Fibroblast of skin of scalp (primary cell): ENCODE results near the gene PPFIA4.
"Not testable (repeated sequence)": the region's sequence is repeated elsewhere in the genome, so short reads cannot be mapped to it uniquely, and the experiment has no call there.

Source experiments
- DNase-seq: peaks from one replicate; pipeline ENCODE4 v3.0.0-alpha.2; 2013

PPFIA4 gene

DNA sequence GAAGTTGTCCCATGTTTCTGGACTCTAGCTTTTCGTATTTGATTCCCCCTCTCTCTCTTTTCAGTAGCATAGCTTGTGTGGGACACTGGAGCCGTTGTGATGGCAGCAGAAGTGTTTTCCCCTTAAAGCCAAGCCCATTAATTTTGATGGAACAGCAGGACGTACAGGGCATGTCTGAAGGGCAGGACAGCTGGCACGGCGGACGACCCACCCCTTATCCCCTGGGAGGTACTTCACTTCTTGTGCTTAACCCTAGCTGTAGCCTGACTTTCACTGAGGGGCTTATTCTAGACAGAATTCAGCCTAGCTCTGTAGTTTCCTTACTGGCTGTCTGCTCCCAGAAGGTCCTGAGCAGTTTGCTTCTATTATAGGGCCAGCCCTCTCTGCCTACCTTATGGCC lies 8.6 kb upstream of the PPFIA4 start:
- no peak for DNase-seq

DNA sequence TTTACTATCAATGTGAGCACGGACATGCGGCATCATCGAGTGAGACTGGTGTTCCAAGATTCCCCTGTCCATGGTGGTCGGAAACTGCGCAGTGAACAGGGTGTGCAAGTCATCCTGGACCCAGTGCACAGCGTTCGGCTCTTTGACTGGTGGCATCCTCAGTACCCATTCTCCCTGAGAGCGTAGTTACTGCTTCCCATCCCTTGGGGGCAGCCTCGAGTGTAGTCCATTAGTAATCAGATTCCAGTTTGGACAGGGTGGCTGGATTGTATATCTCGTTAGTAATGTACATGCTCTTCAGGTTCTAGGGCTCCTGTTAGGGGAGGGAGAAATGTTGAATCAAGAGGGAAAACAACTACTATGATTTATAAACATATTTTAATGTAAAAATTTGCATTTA lies 3.4 kb upstream of the PPFIA4 start:
- not testable (repeated sequence) for DNase-seq

DNA sequence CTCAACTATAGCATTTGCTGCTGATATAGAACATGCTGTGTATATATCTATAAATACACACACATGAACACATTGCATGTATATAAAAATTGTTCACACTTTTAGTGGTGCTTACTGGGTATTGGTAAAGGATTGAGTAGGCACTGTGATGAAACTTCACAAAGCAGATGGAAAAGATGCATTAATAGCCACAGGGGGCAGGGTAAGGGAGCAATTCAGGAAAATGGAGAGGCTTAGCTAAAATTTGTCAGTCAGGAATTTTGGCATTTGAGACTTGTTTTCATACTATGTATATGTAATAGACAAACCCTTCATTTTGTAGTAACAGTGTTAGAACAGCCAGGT lies 633 bp upstream of the PPFIA4 start:
- DNase-seq = no peak

DNA sequence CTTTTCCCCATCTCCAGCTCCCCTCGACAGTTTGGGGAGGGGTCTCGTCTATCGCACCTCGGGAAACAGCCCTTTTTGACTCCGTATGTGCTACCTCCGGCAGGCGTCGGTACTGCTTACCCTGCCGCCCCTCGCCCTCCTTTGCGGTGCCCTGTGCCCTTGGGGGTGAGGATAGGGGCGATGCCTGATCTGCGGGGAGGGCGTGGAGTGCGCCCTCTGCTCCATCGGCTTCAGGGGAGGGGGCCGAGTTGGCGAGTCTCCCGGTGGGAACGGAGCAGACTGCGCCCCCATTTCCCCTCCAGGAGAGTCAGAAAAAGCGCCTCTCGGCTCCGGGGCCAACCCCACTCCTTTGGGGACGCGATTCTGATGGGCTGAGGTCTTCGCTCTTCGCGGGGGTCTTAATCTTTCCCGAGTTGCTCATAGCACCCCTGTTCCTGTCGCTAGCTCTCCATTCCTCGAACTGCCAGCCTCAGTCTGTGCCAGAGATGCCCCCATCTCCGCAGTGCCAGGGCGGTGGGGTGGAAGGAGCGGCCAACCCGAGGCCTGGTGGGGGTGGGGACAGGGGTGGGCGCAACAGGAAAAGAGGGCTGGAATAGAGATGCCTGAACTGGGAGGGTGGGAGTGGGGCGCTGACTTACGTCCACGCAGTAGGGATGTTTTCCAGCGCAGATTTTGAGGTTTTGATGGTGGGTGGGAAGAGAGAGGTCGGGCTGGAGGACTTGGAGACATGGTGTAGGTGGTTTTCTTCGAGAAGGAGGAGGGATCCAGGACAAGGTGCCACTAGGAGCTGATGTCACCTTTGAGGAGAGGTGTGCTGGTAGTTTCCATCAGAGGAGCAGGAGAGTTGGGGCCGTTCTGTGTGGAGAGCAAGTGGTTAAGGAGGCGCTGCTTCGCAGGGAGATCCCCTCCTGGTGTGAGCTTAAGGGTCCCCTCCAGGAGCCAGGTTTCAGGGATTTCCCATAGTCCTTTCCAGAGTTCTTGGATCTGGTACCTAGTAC lies 674 bp downstream of the PPFIA4 start:
- no peak for DNase-seq

DNA sequence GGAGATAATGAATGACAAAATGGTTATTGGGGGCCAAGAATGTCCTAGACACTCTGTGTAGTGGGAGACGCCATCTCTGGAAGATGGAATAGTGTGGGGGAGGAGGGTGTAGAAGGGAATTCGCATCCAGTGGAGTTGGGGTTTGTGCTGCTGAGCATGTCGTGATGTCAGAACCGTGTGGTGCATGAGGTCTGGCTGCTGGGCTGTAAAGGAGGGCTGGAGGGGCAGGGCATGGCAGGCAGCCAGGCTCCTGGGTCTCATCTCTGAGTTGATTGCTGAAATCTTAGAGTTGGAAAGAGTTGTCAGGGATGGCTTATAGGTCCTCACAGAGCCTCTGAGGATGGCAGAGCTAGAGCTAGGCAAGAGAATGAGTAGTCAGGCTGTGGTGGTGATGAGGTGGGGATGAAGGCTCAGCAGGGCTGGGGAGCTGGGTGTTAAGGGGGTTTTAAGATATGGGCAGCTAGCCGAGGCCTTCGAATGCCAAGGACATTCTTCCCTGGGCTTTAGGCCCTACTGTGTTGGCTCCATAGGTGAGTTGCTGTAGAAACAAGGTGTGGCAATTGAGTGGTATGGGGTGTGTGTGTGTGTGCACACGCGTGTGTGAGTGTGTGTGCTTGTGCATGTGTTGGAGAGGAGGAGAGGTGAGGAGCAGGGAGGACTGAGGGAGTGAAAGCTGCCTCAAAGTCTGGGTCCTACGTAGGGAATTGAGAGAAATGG lies 1.9 kb downstream of the PPFIA4 start:
- no peak for DNase-seq

DNA sequence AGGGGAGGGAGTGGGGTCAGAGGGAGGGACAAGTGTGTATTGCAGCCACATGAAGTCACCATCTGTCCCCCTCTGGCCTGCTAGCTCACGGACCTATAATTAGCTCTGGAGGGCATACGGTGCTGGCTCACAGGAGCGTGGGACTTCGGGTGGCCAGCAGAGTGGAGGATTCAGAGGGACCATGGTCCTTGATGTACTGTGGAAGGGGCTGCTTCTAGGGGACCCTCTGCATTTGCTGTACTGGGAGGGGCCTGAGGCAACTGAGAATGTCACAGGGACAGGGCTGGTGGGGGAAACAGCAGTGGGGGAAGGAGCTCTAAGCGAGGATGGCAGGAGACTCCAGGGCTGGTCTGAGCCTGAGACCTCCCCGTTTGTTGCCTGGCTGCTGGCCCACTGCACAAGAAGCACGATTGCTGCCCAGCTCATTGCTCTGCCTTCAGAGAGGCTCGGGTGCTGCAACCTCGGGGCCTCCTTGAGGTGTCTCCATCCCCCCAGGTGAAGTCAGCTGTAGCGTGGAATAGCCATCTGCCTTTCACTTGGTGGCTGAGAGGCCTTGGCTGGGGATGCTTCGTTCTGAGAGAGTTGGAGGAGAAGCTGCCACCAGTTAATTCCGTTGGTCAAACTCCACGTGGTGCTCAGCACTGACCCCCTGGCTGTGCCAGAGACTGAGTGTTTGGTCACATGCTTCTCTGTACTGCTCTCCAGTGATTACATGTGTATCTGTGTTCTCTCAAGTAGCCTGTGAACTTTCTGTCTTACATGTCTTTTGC lies 2.7 kb downstream of the PPFIA4 start:
- no peak for DNase-seq

GRCh38 chr1:203031467-203031866 lies 5.2 kb downstream of the PPFIA4 start:
- no peak for DNase-seq

DNA sequence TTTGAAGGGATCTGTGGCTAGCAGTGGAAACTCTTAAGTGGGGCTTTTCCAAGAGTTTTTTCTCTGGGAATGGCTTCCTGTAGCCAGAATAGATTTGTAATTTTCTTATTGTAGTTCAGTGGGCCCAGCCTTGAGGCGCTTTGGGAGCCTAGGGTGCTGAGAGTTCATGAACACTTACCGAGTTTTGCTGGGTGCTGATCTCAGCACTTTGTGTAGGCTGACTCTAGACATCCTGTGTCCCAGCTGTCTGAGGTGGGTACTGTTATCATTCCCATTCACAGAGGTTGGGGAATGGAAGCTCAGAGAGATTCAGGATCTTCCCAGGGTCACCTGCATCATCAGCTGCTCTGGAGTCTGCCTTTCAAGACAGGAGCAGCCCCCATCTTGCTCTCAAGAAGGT lies 7.0 kb downstream of the PPFIA4 start:
- DNase-seq = no peak

- no peak for DNase-seq
These were observed 7.6 kb downstream of the PPFIA4 start for GRCh38 chr1:203033917-203034316.

GRCh38 chr1:203034422-203035110 lies 8.3 kb downstream of the PPFIA4 start:
- DNase-seq = no peak

DNA sequence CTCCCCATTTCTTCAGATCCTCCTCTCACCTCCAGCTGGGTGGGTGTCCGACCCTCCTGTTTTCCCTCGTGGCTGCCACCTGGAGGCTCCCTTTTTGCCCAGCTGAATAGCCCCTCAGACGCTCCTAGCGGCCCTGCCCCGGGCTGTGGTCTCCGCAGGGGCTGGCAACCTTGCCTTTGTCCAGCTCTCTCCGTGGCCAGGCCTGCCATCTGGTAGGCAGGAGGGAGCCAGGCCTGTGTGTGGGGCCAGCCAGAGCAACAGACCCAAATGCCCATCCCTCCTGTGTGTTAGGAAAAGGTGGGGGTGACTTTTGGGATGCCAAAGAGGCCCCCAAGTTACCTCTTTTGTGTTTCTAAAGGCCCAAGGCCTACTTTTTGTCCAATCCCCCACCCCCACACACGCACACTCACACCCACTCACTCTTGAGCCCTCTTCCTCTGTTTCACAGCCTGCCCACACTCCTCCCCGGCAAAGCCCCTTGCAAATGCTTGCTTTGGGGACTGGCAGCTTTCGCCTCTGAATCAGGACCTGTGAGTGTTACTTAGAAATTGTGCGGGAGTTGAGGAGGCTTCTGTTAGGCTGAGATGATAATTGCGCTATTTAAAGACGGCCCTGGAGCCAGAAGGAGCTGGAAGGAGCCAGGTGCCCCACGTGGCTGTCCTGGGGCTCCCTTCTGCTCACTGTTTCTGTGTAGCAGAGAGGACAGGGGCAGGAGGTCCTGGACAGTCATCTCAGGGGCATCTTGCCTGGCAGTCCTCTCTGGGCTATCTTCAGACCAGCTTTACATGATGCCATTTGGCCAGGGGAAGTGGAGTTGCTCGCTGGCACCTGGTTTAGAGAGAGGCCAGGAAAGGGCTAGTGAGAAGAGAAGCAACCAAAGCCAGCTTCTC lies 9.1 kb downstream of the PPFIA4 start:
- no peak for DNase-seq

DNA sequence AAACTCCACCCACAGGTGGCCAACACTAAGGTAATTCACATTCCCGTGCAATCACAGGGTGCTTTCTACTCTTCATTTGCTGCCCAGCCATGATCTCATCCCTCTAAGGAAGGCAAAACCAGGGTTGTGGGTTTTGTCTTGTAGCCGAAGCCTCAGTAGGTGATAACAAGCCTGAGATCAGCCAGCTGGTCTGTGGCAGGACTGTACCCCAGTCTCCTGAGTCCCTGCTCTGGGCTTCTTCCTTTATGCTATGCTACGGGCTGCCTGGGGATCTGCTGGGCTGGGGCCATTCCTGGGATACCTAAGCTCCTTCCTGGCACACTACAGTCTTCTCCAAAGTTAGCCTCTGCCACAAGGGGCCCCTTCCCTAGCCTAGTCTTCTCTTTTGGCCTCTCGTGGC lies 9.8 kb downstream of the PPFIA4 start:
- peak; percentile 37 for DNase-seq

DNA sequence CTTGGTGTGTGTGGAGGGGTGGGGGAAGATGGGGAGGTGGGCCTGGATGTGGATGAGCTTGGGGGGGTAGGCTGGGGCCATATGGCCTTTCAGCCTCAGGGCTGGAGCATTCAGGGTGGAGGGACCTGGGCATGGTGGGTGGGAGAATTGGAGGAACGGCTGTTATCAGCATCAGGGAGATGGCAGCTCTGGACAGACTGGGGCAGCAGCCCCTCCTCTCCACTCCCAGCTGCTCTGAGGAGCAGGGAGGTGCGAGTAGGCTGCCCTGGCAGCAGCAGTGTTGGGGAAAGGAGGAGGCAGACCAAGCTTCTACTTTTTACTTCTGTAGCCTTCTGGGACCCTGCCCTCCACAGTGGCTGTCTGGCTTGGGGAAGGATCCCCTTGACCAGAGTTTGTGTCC lies 10.2 kb downstream of the PPFIA4 start:
- DNase-seq = no peak

DNA sequence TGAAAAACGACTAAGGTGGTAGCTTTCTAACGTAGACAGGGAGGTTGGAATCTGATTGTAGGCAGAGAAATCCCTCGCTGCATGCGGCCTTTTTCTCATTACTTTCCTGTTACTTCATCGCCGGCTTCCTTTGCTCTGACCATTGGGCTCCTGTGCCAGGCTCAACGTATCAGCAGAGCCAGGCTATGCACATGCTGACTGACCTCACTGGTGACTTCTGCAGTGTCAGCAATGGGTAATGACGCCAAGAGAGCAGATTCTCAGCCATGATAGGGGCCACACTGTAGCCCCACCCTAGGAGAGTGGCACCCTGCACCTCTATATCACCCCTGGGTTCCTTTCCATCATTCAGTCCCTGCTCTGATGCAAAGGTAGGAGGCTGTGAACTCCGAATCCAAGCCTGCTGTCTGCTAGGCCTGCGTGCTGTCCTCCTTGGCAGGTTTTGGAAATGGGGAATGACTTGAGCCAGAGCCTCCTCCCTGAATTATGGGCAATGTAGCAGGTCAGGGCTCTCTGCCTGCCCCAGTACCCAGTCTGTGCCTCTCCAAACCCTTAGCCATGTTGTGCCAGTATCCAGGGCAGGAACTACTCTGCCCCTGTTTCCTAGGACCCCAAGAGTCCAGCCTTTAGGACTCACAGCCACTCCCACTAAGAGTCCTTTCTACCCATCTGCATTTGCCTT lies 11.4 kb downstream of the PPFIA4 start:
- DNase-seq = no peak

DNA sequence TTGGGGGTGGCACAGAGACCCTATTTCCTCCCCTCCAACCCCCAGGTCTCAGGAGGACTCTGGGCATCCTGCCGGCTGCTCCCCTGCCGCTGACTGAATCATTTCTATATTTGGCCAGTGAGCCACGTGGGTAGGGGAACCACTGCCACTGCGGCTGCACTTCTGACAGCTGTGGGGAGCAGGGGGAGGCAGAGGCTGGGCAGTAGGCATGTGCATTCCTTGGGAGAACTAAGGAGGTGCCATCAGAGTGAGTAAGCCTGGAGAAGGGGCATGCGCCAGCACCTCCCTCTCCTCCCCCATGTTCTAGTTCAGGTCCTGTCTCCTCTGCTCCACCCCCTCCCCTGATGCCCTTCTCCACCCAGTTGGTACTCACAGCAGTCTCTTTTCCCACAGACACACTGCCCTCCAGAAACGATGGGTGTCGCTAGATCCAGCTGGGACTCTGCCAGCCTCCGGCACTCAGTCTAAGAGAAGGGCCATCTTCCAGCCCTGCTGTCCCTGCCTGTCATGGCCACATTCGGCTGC lies 12.0 kb downstream of the PPFIA4 start:
- DNase-seq = peak; percentile 87

GRCh38 chr1:203038891-203039608 lies 12.8 kb downstream of the PPFIA4 start:
- DNase-seq = peak; percentile 70

- no peak for DNase-seq
These were observed 13.6 kb downstream of the PPFIA4 start for GRCh38 chr1:203039609-203040512.

GRCh38 chr1:203040513-203041275 lies 14.4 kb downstream of the PPFIA4 start:
- no peak for DNase-seq
